ENCODE data around the gene MRPL1. TPM values are rescaled to one million over a fixed set of nuclear protein-coding genes. Genes with fewer than 3 reads are reported as not detected.

Gene MRPL1
- total RNA-seq, 1 donor from 2014 or later = 28.2 TPM

- DNase-seq (ENCODE audit: low spot score) = no peak
- H3K27me3 Mint-ChIP-seq (ENCODE audit: unreplicated experiment) = no peaks in the 10 kb centered on the region
- no peak overlapping the region for H3K4me3 Mint-ChIP-seq (ENCODE audit: unreplicated experiment)
- no peak for TF ChIP-seq CTCF (IDR thresholded peaks at IDR 0.05; ENCODE audit: unreplicated experiment)
- peaks cover 13% of the 10 kb centered on the region for H3K36me3 Mint-ChIP-seq (ENCODE audit: low read depth, unreplicated experiment)
- H3K4me1 Mint-ChIP-seq (ENCODE audit: unreplicated experiment) = peaks cover 17% of the 10 kb centered on the region
- no peak overlapping the region for H3K27ac Mint-ChIP-seq (ENCODE audit: unreplicated experiment)
- no peaks in the 10 kb centered on the region for H3K9me3 Mint-ChIP-seq (ENCODE audit: unreplicated experiment)
Observed at GRCh38 chr4:77893451-77893850, 30.8 kb downstream of the MRPL1 start.

GRCh38 chr4:77899607-77900006 lies 37.0 kb downstream of the MRPL1 start:
- H3K27me3 Mint-ChIP-seq (ENCODE audit: unreplicated experiment) = no peaks in the 10 kb centered on the region
- no peaks in the 10 kb centered on the region for H3K4me1 Mint-ChIP-seq (ENCODE audit: unreplicated experiment)
- no peak for TF ChIP-seq CTCF (IDR thresholded peaks at IDR 0.05; ENCODE audit: unreplicated experiment)
- no peak overlapping the region for H3K27ac Mint-ChIP-seq (ENCODE audit: unreplicated experiment)
- no peak overlapping the region for H3K4me3 Mint-ChIP-seq (ENCODE audit: unreplicated experiment)
- no peaks in the 10 kb centered on the region for H3K36me3 Mint-ChIP-seq (ENCODE audit: low read depth, unreplicated experiment)
- H3K9me3 Mint-ChIP-seq (ENCODE audit: unreplicated experiment) = no peaks in the 10 kb centered on the region
- no peak for DNase-seq (ENCODE audit: low spot score)

- TF ChIP-seq CTCF (IDR thresholded peaks at IDR 0.05; ENCODE audit: unreplicated experiment) = no peak
- DNase-seq (ENCODE audit: low spot score) = no peak
- H3K36me3 Mint-ChIP-seq (ENCODE audit: low read depth, unreplicated experiment) = no peaks in the 10 kb centered on the region
- no peaks in the 10 kb centered on the region for H3K27me3 Mint-ChIP-seq (ENCODE audit: unreplicated experiment)
- no peak overlapping the region for H3K27ac Mint-ChIP-seq (ENCODE audit: unreplicated experiment)
- no peaks in the 10 kb centered on the region for H3K4me1 Mint-ChIP-seq (ENCODE audit: unreplicated experiment)
- no peaks in the 10 kb centered on the region for H3K9me3 Mint-ChIP-seq (ENCODE audit: unreplicated experiment)
- H3K4me3 Mint-ChIP-seq (ENCODE audit: unreplicated experiment) = no peak overlapping the region
Observed at GRCh38 chr4:77903186-77903585, 40.6 kb downstream of the MRPL1 start.

GRCh38 chr4:77905651-77906263 lies 43.1 kb downstream of the MRPL1 start:
- H3K27ac Mint-ChIP-seq (ENCODE audit: unreplicated experiment) = no peak overlapping the region
- H3K4me1 Mint-ChIP-seq (ENCODE audit: unreplicated experiment) = no peaks in the 10 kb centered on the region
- H3K36me3 Mint-ChIP-seq (ENCODE audit: low read depth, unreplicated experiment) = no peaks in the 10 kb centered on the region
- H3K4me3 Mint-ChIP-seq (ENCODE audit: unreplicated experiment) = no peak overlapping the region
- no peaks in the 10 kb centered on the region for H3K27me3 Mint-ChIP-seq (ENCODE audit: unreplicated experiment)
- TF ChIP-seq CTCF (IDR thresholded peaks at IDR 0.05; ENCODE audit: unreplicated experiment) = no peak
- no peaks in the 10 kb centered on the region for H3K9me3 Mint-ChIP-seq (ENCODE audit: unreplicated experiment)
- no peak for DNase-seq (ENCODE audit: low spot score)

- Mint-ChIP-seq H3K27me3 (ENCODE audit: unreplicated experiment) (no peaks in the 10 kb centered on the region), H3K27ac (ENCODE audit: unreplicated experiment) (no peak overlapping the region), H3K4me3 (ENCODE audit: unreplicated experiment) (no peak overlapping the region), H3K4me1 (ENCODE audit: unreplicated experiment) (no peaks in the 10 kb centered on the region), H3K9me3 (ENCODE audit: unreplicated experiment) (no peaks in the 10 kb centered on the region), H3K36me3 (ENCODE audit: low read depth, unreplicated experiment) (no peaks in the 10 kb centered on the region)
- TF ChIP-seq CTCF (IDR thresholded peaks at IDR 0.05; ENCODE audit: unreplicated experiment) = no peak
- DNase-seq (ENCODE audit: low spot score) = no peak
Observed at GRCh38 chr4:77910676-77911075, 48.0 kb downstream of the MRPL1 start.
